HCT116 (cell line): Measurements from ENCODE around the gene FHOD3.

Source experiments
- EGR1 ChIP-seq: IDR thresholded peaks from 2 replicates; pipeline ENCODE4 v1.6.1; 2012; ENCODE audit warnings: low read depth
- EZH2 ChIP-seq: fragments of 200-600 bp; sonication (generic); IDR thresholded peaks from 2 replicates; pipeline ENCODE4 v1.6.1; 2017; ENCODE audit warnings: antibody characterized with exemption, mixed run types
- EZH2phosphoT487 ChIP-seq: fragments of 200-600 bp; IDR thresholded peaks from 2 replicates; pipeline ENCODE4 v1.6.1; 2018; ENCODE audit warnings: antibody characterized with exemption, borderline replicate concordance
- POLR2A ChIP-seq: IDR thresholded peaks from 2 replicates; pipeline ENCODE4 v1.7.0; 2011; ENCODE audit warnings: borderline replicate concordance; ENCODE audit not compliant: insufficient read depth, insufficient read length; ENCODE audit errors: extremely low read depth
- POLR2AphosphoS5 ChIP-seq: IDR thresholded peaks from 2 replicates; pipeline ENCODE4 v1.6.1; 2011; ENCODE audit warnings: mild to moderate bottlenecking, low read depth, low read length, moderate library complexity
- RAD21 ChIP-seq: IDR thresholded peaks from 2 replicates; pipeline ENCODE4 v1.6.1; 2012; ENCODE audit warnings: low read depth, mild to moderate bottlenecking
- TF ChIP-seq, protein P1 (sequence below), 3 experiments: fragments of 200-600 bp in 1 of 3; sonication (generic) in 1 of 3; IDR thresholded peaks in 2 of 3; conservative IDR thresholded peaks in 1 of 3; 2 replicates each; pipeline ENCODE4 v1.5.1; 2012 to 2017; ENCODE audit warnings: low read depth in 2 of 3, low read length in 2 of 3, antibody characterized with exemption in 1 of 3, borderline replicate concordance in 1 of 3, control low read depth in 1 of 3, mild to moderate bottlenecking in 1 of 3, mixed read lengths in 1 of 3, mixed run types in 1 of 3, moderate library complexity in 1 of 3; ENCODE audit not compliant: insufficient read depth in 1 of 3
- TF ChIP-seq, protein P2 (sequence below): IDR thresholded peaks from 2 replicates; pipeline ENCODE4 v1.6.1; 2012

- TF ChIP-seq, protein P1, sequence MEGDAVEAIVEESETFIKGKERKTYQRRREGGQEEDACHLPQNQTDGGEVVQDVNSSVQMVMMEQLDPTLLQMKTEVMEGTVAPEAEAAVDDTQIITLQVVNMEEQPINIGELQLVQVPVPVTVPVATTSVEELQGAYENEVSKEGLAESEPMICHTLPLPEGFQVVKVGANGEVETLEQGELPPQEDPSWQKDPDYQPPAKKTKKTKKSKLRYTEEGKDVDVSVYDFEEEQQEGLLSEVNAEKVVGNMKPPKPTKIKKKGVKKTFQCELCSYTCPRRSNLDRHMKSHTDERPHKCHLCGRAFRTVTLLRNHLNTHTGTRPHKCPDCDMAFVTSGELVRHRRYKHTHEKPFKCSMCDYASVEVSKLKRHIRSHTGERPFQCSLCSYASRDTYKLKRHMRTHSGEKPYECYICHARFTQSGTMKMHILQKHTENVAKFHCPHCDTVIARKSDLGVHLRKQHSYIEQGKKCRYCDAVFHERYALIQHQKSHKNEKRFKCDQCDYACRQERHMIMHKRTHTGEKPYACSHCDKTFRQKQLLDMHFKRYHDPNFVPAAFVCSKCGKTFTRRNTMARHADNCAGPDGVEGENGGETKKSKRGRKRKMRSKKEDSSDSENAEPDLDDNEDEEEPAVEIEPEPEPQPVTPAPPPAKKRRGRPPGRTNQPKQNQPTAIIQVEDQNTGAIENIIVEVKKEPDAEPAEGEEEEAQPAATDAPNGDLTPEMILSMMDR (IDR thresholded peaks at IDR 0.05 in 2 of 3, conservative IDR thresholded peaks at IDR 0.05 in 1 of 3; ENCODE audit: borderline replicate concordance in 1 of 3, insufficient read depth in 1 of 3, low read depth in 2 of 3, low read length in 2 of 3), result no peak
- TF ChIP-seq RAD21 (no peak), EZH2phosphoT487 (no peak), POLR2AphosphoS5 (no peak), POLR2A (no peak), EGR1 (no peak), EZH2 (no peak)
- TF ChIP-seq, protein P2, sequence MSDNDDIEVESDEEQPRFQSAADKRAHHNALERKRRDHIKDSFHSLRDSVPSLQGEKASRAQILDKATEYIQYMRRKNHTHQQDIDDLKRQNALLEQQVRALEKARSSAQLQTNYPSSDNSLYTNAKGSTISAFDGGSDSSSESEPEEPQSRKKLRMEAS, result no peak
These were observed 480.1 kb downstream of the FHOD3 start for GRCh38 chr18:36777566-36777965.
